Lower lobe of right lung (tissue), 2 donors: ENCODE data around the gene SLC6A2. TPM values are rescaled to one million over a fixed set of nuclear protein-coding genes. Genes with fewer than 3 reads are reported as not detected.

Source experiments
- ATAC-seq, 2 donors: fragments of 200-7000 bp; cut with Tn5 transposase; one replicate each; pipeline ENCODE4 v1.9.1; 2020 to 2022; ENCODE audit warnings: mild to moderate bottlenecking in 2 of 2, moderate library complexity in 2 of 2
- DNase-seq: peaks from one replicate; pipeline ENCODE4 v3.0.0-alpha.2; 2020
- H3K27ac ChIP-seq: fragments of 200-600 bp; one replicate; pipeline ENCODE4 v1.8.0; 2022
- H3K27me3 ChIP-seq: fragments of 200-600 bp; one replicate; pipeline ENCODE4 v1.8.0; 2022; ENCODE audit warnings: low read depth
- H3K36me3 ChIP-seq: fragments of 200-600 bp; one replicate; pipeline ENCODE4 v1.8.0; 2022; ENCODE audit warnings: mild to moderate bottlenecking
- H3K4me1 ChIP-seq: fragments of 200-600 bp; one replicate; pipeline ENCODE4 v1.8.0; 2022
- H3K4me3 ChIP-seq: fragments of 200-600 bp; one replicate; pipeline ENCODE4 v1.8.0; 2022; ENCODE audit warnings: mild to moderate bottlenecking
- H3K9me3 ChIP-seq: fragments of 200-600 bp; one replicate; pipeline ENCODE4 v1.8.0; 2022
- CTCF ChIP-seq: fragments of 200-600 bp; IDR thresholded peaks from one replicate; pipeline ENCODE4 v1.8.0; 2022; ENCODE audit warnings: antibody characterized with exemption, mild to moderate bottlenecking
- intact Hi-C: fragments of 100-400 bp; cut with DNase I; formaldehyde crosslinking; loops from one replicate; pipeline ENCODE4 v1.11.0; 2022
- total RNA-seq: library from RNA; stranded (reverse); fragmentation: NEBNext Ultra II Directional; extraction: Animal tissue kit (Norgen Biotek cat#: 25700); gene quantifications from one replicate; pipeline ENCODE4 v1.2.1, GENCODE V29; 2021
- donor health status: DM: no; HTN: yes; CAD: no; lungs with severe emphysema.

The SLC6A2 gene
- total RNA-seq, 1 donor from 2014 or later, result not detected

GRCh38 chr16:55711959-55712876 is 56.4 kb downstream of the SLC6A2 start:
- no peaks in the 10 kb centered on the region for H3K4me1 ChIP-seq
- TF ChIP-seq CTCF, result peak; percentile 62
- no peaks in the 10 kb centered on the region for H3K36me3 ChIP-seq
- no peaks in the 10 kb centered on the region for H3K9me3 ChIP-seq
- ATAC-seq, result peak; percentile 68 to 77
- DNase-seq, result peak; percentile 66
- no peak overlapping the region for H3K27ac ChIP-seq
- H3K27me3 ChIP-seq, result peaks cover 8% of the 10 kb centered on the region
- no peak overlapping the region for H3K4me3 ChIP-seq
- intact Hi-C loops, result loop anchor here (5.0 kb wide), 1 partner anchor 130 kb away; no protein-coding TSS in a partner anchor

- intact Hi-C loops, result loop anchor here (5.0 kb wide), 1 partner anchor 129 kb away; no protein-coding TSS in a partner anchor
These were observed 57.3 kb downstream of the SLC6A2 start for GRCh38 chr16:55713103-55713502.

GRCh38 chr16:55717326-55717725 is 61.5 kb downstream of the SLC6A2 start:
- no peaks in the 10 kb centered on the region for H3K36me3 ChIP-seq
- intact Hi-C loops, result no loop called here
- no peak for TF ChIP-seq CTCF
- DNase-seq (no peak), ATAC-seq (no peak)
- H3K27ac ChIP-seq, result no peak overlapping the region
- H3K4me3 ChIP-seq, result no peak overlapping the region
- H3K4me1 ChIP-seq, result no peaks in the 10 kb centered on the region
- H3K27me3 ChIP-seq, result no peaks in the 10 kb centered on the region
- no peaks in the 10 kb centered on the region for H3K9me3 ChIP-seq

More at GRCh38 chr16:55713103-55713502, 57.3 kb downstream of the SLC6A2 start:
- Histone ChIP-seq H3K9me3 (no peaks in the 10 kb centered on the region), H3K27ac (no peak overlapping the region), H3K27me3 (peaks cover 3% of the 10 kb centered on the region), H3K36me3 (no peaks in the 10 kb centered on the region), H3K4me3 (no peak overlapping the region), H3K4me1 (no peaks in the 10 kb centered on the region)
- TF ChIP-seq CTCF, result no peak
- ATAC-seq (no peak), DNase-seq (no peak)

- DNase-seq, result no peak
- Histone ChIP-seq H3K36me3 (no peaks in the 10 kb centered on the region), H3K27me3 (no peaks in the 10 kb centered on the region), H3K4me3 (no peak overlapping the region), H3K27ac (no peak overlapping the region), H3K9me3 (no peaks in the 10 kb centered on the region), H3K4me1 (no peaks in the 10 kb centered on the region)
- intact Hi-C loops, result no loop called here
- ATAC-seq, result no peak
- TF ChIP-seq CTCF, result no peak
These were observed 69.4 kb downstream of the SLC6A2 start for GRCh38 chr16:55725055-55725777.

- Histone ChIP-seq H3K27ac (no peak overlapping the region), H3K4me3 (no peak overlapping the region), H3K4me1 (no peaks in the 10 kb centered on the region), H3K36me3 (no peaks in the 10 kb centered on the region), H3K27me3 (no peaks in the 10 kb centered on the region), H3K9me3 (no peaks in the 10 kb centered on the region)
- TF ChIP-seq CTCF, result no peak
- DNase-seq (no peak), ATAC-seq (no peak)
- intact Hi-C loops, result no loop called here
These were observed 73.0 kb downstream of the SLC6A2 start for GRCh38 chr16:55728797-55729196.
